H1 (cell line): ENCODE results near the gene ALK. TPM values are rescaled to one million over a fixed set of nuclear protein-coding genes. Genes with fewer than 3 reads are reported as not detected.

Experiments used
- CTCF ChIA-PET: fragments of 300-600 bp; sonication (Branson Sonifier 250); formaldehyde crosslinking; loops from one replicate; lab custom pipeline; 2021; ENCODE audit not compliant: partially characterized antibody; lab: Charles Lee
- POLR2A ChIA-PET: fragments of 300-600 bp; sonication (Branson Sonifier 250); formaldehyde crosslinking; loops from one replicate; lab custom pipeline; 2021; ENCODE audit warnings: inconsistent platforms; ENCODE audit not compliant: partially characterized antibody; lab: Charles Lee
- DNase-seq, 2 experiments: peaks; one replicate each; pipeline versions ENCODE4 v3.0.0 to v3.0.0-alpha.2; 2010 to 2022; ENCODE audit warnings: low spot score in 2 of 2, low read depth in 1 of 2, mixed read lengths in 1 of 2
- FAIRE-seq: peaks from 2 replicates; lab custom pipeline; 2011; peaks lifted over from hg19 to GRCh38; lab: Jason Lieb, UNC
- H2AFZ ChIP-seq: 2 replicates; pipeline ENCODE4 v1.8.1; 2012; ENCODE audit warnings: low read length, inconsistent platforms
- H2AK5ac ChIP-seq: 2 replicates; pipeline ENCODE4 v1.6.1; 2013; ENCODE audit warnings: low read depth, low read length
- H2BK120ac ChIP-seq: replicated peaks from 2 replicates; pipeline ENCODE3; 2013; ENCODE audit warnings: low read depth, low read length, inconsistent platforms
- H2BK12ac ChIP-seq: 2 replicates; pipeline ENCODE4 v1.6.1; 2013; ENCODE audit warnings: low read depth, low read length
- H2BK15ac ChIP-seq: 2 replicates; pipeline ENCODE4 v1.6.1; 2013; ENCODE audit warnings: low read length
- H2BK20ac ChIP-seq: 2 replicates; pipeline ENCODE4 v1.6.1; 2013; ENCODE audit warnings: low read length
- H2BK5ac ChIP-seq: 2 replicates; pipeline ENCODE4 v1.6.1; 2013; ENCODE audit warnings: low read depth, low read length
- H3K14ac ChIP-seq: 2 replicates; pipeline ENCODE4 v1.6.1; 2013; ENCODE audit warnings: inconsistent platforms; ENCODE audit not compliant: insufficient read length
- H3K18ac ChIP-seq: 2 replicates; pipeline ENCODE4 v1.6.1; 2013; ENCODE audit warnings: low read length; ENCODE audit errors: extremely low read depth
- H3K23ac ChIP-seq: 2 replicates; pipeline ENCODE4 v1.6.1; 2013; ENCODE audit warnings: inconsistent platforms; ENCODE audit not compliant: insufficient read length
- H3K23me2 ChIP-seq: 2 replicates; pipeline ENCODE4 v1.6.1; 2013; ENCODE audit warnings: low read depth, low read length
- H3K27ac ChIP-seq: 2 replicates; pipeline ENCODE4 v1.6.1; 2011; ENCODE audit warnings: low read depth, low read length, inconsistent platforms
- H3K27me3 ChIP-seq, 4 experiments: replicated peaks in 1 of 4; 1 replicate in 1 of 4; 2 replicates in 3 of 4; pipeline versions ENCODE4 v1.6.1 to v1.8.1; 2011 to 2013; ENCODE audit warnings: low read length in 3 of 4, mild to moderate bottlenecking in 3 of 4, inconsistent platforms in 2 of 4, mixed read lengths in 2 of 4, moderate library complexity in 1 of 4; ENCODE audit not compliant: control insufficient read depth in 3 of 4, insufficient read depth in 3 of 4; ENCODE audit errors: extremely low read depth in 1 of 4
- H3K36me3 ChIP-seq, 4 experiments: 2 replicates each; pipeline versions ENCODE4 v1.6.1 to v1.8.1; 2011 to 2013; ENCODE audit warnings: mild to moderate bottlenecking in 4 of 4, low read length in 3 of 4, moderate library complexity in 2 of 4, control low read depth in 1 of 4, inconsistent platforms in 1 of 4; ENCODE audit not compliant: insufficient read depth in 4 of 4, control insufficient read depth in 2 of 4
- H3K4ac ChIP-seq: replicated peaks from 2 replicates; pipeline ENCODE3; 2013; ENCODE audit warnings: low read length, low read depth, mixed read lengths, inconsistent platforms; ENCODE audit not compliant: insufficient read length
- H3K4me1 ChIP-seq, 4 experiments: replicated peaks in 1 of 4; 1 replicate in 1 of 4; 2 replicates in 3 of 4; pipeline versions ENCODE4 v1.6.1 to v1.8.1; 2011 to 2013; ENCODE audit warnings: low read length in 3 of 4, inconsistent platforms in 2 of 4, mixed read lengths in 1 of 4; ENCODE audit not compliant: insufficient read depth in 4 of 4, control insufficient read depth in 3 of 4
- H3K4me2 ChIP-seq, 2 experiments: 2 replicates each; pipeline versions ENCODE4 v1.6.1 to v1.8.1; 2011 to 2013; ENCODE audit warnings: low read depth in 2 of 2, low read length in 2 of 2, control low read depth in 1 of 2, inconsistent platforms in 1 of 2, mild to moderate bottlenecking in 1 of 2; ENCODE audit not compliant: insufficient read depth in 1 of 2
- H3K4me3 ChIP-seq, 4 experiments: fragments of 200-600, 300-600 bp in 1 of 4; sonication (generic), shearing (Covaris generic), sonication (Bioruptor Twin) in 1 of 4; 2 replicates each; pipeline versions ENCODE4 v1.5.1 to v1.8.1; 2011 to 2016; ENCODE audit warnings: low read length in 4 of 4, low read depth in 3 of 4, control low read depth in 2 of 4, inconsistent platforms in 2 of 4, mild to moderate bottlenecking in 2 of 4, mixed read lengths in 1 of 4, moderate library complexity in 1 of 4; ENCODE audit not compliant: insufficient read depth in 2 of 4; ENCODE audit errors: extremely low read depth in 1 of 4
- H3K56ac ChIP-seq: replicated peaks from 2 replicates; pipeline ENCODE3; 2013; ENCODE audit warnings: low read depth, mild to moderate bottlenecking, mixed read lengths, low read length, inconsistent platforms; ENCODE audit not compliant: insufficient read length
- H3K79me1 ChIP-seq: 2 replicates; pipeline ENCODE4 v1.6.1; 2013; ENCODE audit warnings: low read depth, low read length, control low read depth
- H3K79me2 ChIP-seq, 2 experiments: 2 replicates each; pipeline versions ENCODE4 v1.6.1 to v1.8.1; 2012 to 2013; ENCODE audit warnings: low read length in 2 of 2, mild to moderate bottlenecking in 2 of 2, inconsistent platforms in 1 of 2; ENCODE audit not compliant: insufficient read depth in 2 of 2, control insufficient read depth in 1 of 2
- H3K9ac ChIP-seq, 4 experiments: replicated peaks in 1 of 4; 1 replicate in 1 of 4; 2 replicates in 3 of 4; pipeline versions ENCODE4 v1.6.1 to v1.8.1; 2011 to 2013; ENCODE audit warnings: low read depth in 3 of 4, low read length in 3 of 4, control low read depth in 2 of 4, mild to moderate bottlenecking in 2 of 4, moderate library complexity in 2 of 4, inconsistent platforms in 1 of 4; ENCODE audit errors: extremely low read depth in 1 of 4
- H3K9me3 ChIP-seq, 2 experiments: 2 replicates each; pipeline versions ENCODE4 v1.6.1 to v1.8.1; 2012 to 2013; ENCODE audit warnings: mild to moderate bottlenecking in 2 of 2, moderate library complexity in 2 of 2, control low read depth in 1 of 2, inconsistent platforms in 1 of 2, low read depth in 1 of 2, low read length in 1 of 2, mixed read lengths in 1 of 2; ENCODE audit not compliant: insufficient read depth in 2 of 2
- H4K20me1 ChIP-seq, 2 experiments: replicated peaks in 1 of 2; 2 replicates each; pipeline versions ENCODE3 to v1.8.1; 2011 to 2013; ENCODE audit warnings: inconsistent platforms in 2 of 2, low read length in 2 of 2, mild to moderate bottlenecking in 1 of 2; ENCODE audit not compliant: insufficient read depth in 2 of 2, control insufficient read depth in 1 of 2
- H4K5ac ChIP-seq: 2 replicates; pipeline ENCODE4 v1.6.1; 2013; ENCODE audit warnings: low read length, low read depth, mixed read lengths, inconsistent platforms; ENCODE audit not compliant: insufficient read length
- H4K8ac ChIP-seq: 2 replicates; pipeline ENCODE4 v1.8.0; 2013; ENCODE audit warnings: mild to moderate bottlenecking, moderate library complexity, low read length, inconsistent platforms; ENCODE audit not compliant: insufficient read depth; ENCODE audit errors: extremely low read depth
- H4K91ac ChIP-seq: replicated peaks from 2 replicates; pipeline ENCODE3; 2013; ENCODE audit warnings: low read length, mixed read lengths, inconsistent platforms; ENCODE audit not compliant: insufficient read length
- CTBP2 ChIP-seq: IDR thresholded peaks from 2 replicates; pipeline ENCODE4 v1.7.0; 2011; ENCODE audit warnings: borderline replicate concordance, mild to moderate bottlenecking, moderate library complexity, mixed read lengths, low read length; ENCODE audit not compliant: insufficient read depth, insufficient read length
- EP300 ChIP-seq, 2 experiments: IDR thresholded peaks; 1 replicate in 1 of 2; 2 replicates in 1 of 2; pipeline ENCODE4 v1.6.1; 2011 to 2012; ENCODE audit warnings: low read depth in 2 of 2, low read length in 2 of 2, mild to moderate bottlenecking in 2 of 2, borderline replicate concordance in 1 of 2, inconsistent platforms in 1 of 2, moderate library complexity in 1 of 2
- GABPA ChIP-seq: IDR thresholded peaks from 2 replicates; pipeline ENCODE4 v1.6.1; 2011; ENCODE audit warnings: mild to moderate bottlenecking, low read length, moderate library complexity, borderline replicate concordance; ENCODE audit not compliant: insufficient read depth
- JUN ChIP-seq: IDR thresholded peaks from 2 replicates; pipeline ENCODE4 v1.6.1; 2011; ENCODE audit warnings: low read depth, mild to moderate bottlenecking, improper control_type of control experiment, low read length
- MAFK ChIP-seq: IDR thresholded peaks from 2 replicates; pipeline ENCODE4 v1.6.1; 2012; ENCODE audit warnings: low read depth, mild to moderate bottlenecking, improper control_type of control experiment, low read length
- POLR2A ChIP-seq, 2 experiments: IDR thresholded peaks; 1 replicate in 1 of 2; 2 replicates in 1 of 2; pipeline ENCODE4 v1.6.1; 2011; ENCODE audit warnings: low read depth in 2 of 2, low read length in 2 of 2, mild to moderate bottlenecking in 2 of 2; ENCODE audit errors: control extremely low read depth in 1 of 2
- RNF2 ChIP-seq: fragments of 200-900, 300-1000 bp; sonication (generic); IDR thresholded peaks from 2 replicates; pipeline ENCODE4 v1.7.1; 2016; ENCODE audit warnings: borderline replicate concordance, low read depth, mild to moderate bottlenecking, antibody characterized with exemption, low read length; ENCODE audit not compliant: poor library complexity, severe bottlenecking; ENCODE audit errors: missing control alignments
- SIN3A ChIP-seq, 2 experiments: IDR thresholded peaks in 1 of 2; conservative IDR thresholded peaks in 1 of 2; 2 replicates each; pipeline ENCODE4 v1.6.1; 2011 to 2012; ENCODE audit warnings: low read length in 2 of 2, improper control_type of control experiment in 1 of 2, low read depth in 1 of 2, mild to moderate bottlenecking in 1 of 2
- SRF ChIP-seq: IDR thresholded peaks from 2 replicates; pipeline ENCODE4 v1.6.1; 2011; ENCODE audit warnings: mild to moderate bottlenecking, low read depth, low read length, moderate library complexity
- SUZ12 ChIP-seq: fragments of 200-600 bp; sonication (generic); IDR thresholded peaks from 2 replicates; pipeline ENCODE4 v1.6.1; 2012; ENCODE audit warnings: mild to moderate bottlenecking, inconsistent platforms, low read length, moderate library complexity, mixed read lengths
- TBP ChIP-seq: IDR thresholded peaks from 2 replicates; pipeline ENCODE4 v1.6.1; 2011; ENCODE audit warnings: low read depth, low read length, improper control_type of control experiment
- YY1 ChIP-seq: IDR thresholded peaks from 2 replicates; pipeline ENCODE4 v1.6.1; 2011; ENCODE audit warnings: low read depth, mild to moderate bottlenecking, low read length
- WGBS, 2 experiments: shearing (Covaris generic) in 1 of 2; methylation state at CpG; one replicate each; pipeline versions ENCODE4 v1.1.6 to v1.1.7; 2013 to 2015; ENCODE audit warnings: low lambda C conversion rate in 2 of 2, mixed read lengths in 2 of 2, inconsistent platforms in 1 of 2, low coverage in 1 of 2, missing lambda C conversion rate in 1 of 2; ENCODE audit not compliant: insufficient replicate concordance in 2 of 2, insufficient coverage in 1 of 2, insufficient read length in 1 of 2; ENCODE audit errors: extremely low coverage in 1 of 2, missing lambda C conversion rate in 1 of 2; 5-methylcytosine and 5-hydroxymethylcytosine counted together
- polyA plus RNA-seq, 7 experiments: library from polyadenylated mRNA; depleted of rRNA in 3 of 7; stranded (reverse) in 5 of 7; unstranded in 2 of 7; fragments of >200 nt in 5 of 7; fragments of 200-250 nt in 2 of 7; gene quantifications; 1 replicate in 5 of 7; 2 replicates in 1 of 7; 4 replicates in 1 of 7; pipeline versions ENCODE4 v1.2.1 to v1.2.3, GENCODE V29; 2011 to 2013; ENCODE audit warnings: missing spikeins in 2 of 7, mixed read lengths in 2 of 7
- total RNA-seq: library from RNA; stranded (reverse); fragmentation: NEBNext Ultra II Directional; extraction: Animal tissue kit (Norgen Biotek cat#: 25700); gene quantifications from 2 replicates; pipeline ENCODE4 v1.2.1, GENCODE V29; 2021
- TF ChIP-seq, protein P1 (sequence below): IDR thresholded peaks from 2 replicates; pipeline ENCODE4 v1.6.1; 2011; ENCODE audit warnings: low read length, improper control_type of control experiment

The ALK gene
- total and polyA plus RNA-seq, 2 of the 8 experiments (the other 6 are each of a cell fraction or from before 2014, with no cell fraction given), result 0.02 to 0.09 TPM

DNA sequence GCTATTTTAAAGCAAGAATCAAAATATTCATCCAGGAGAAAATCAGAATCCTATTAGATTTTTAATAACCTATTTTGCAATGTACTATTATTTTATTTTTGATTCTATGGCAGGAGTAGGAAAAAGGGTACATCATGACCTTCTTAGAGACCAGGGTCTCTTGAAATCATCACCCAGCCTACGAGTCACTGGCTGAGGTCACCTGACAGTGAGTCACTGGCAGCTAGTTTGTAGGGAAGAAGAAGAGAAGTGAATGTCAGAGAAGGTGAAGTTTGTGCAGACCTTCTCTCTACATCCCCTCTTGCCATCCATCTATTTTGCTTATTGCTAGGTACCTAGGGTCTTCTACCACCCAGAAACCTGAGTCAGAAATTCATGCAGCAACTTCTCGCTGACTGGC is 144.2 kb downstream of the ALK start:
- Histone ChIP-seq H3K4me1 (no peaks in the 10 kb centered on the region), H3K23ac (no peak overlapping the region), H3K79me1 (no peaks in the 10 kb centered on the region), H4K8ac (no peak overlapping the region), H3K27me3 (no peaks in the 10 kb centered on the region), H2BK20ac (no peak overlapping the region), H2BK120ac (no peak overlapping the region), H4K5ac (no peak overlapping the region), H2BK5ac (no peak overlapping the region), H2AFZ (no peak overlapping the region), H3K9me3 (no peaks in the 10 kb centered on the region), H3K4ac (no peak overlapping the region), H3K4me3 (no peak overlapping the region), H3K14ac (no peak overlapping the region), H2BK15ac (no peak overlapping the region), H2AK5ac (no peak overlapping the region), H4K91ac (no peak overlapping the region), H3K36me3 (no peaks in the 10 kb centered on the region), H3K27ac (no peak overlapping the region), H3K18ac (no peak overlapping the region), H3K79me2 (no peaks in the 10 kb centered on the region), H3K4me2 (no peak overlapping the region), H3K9ac (no peak overlapping the region), H4K20me1 (no peaks in the 10 kb centered on the region), H3K23me2 (no peaks in the 10 kb centered on the region), H2BK12ac (no peak overlapping the region), H3K56ac (no peak overlapping the region)
- DNase-seq (no peak), FAIRE-seq (no peak)
- POLR2A ChIA-PET, result no interaction called here
- 82% methylated on average over 2 of the region's 2 CpGs; no CpG with 5 or more reads in 1 of the 2 experiments for WGBS, 2 experiments
- CTCF ChIA-PET, result interaction anchor here (0.8 kb wide), 1 partner anchor 469 kb away, joined by 3 read pairs; no protein-coding TSS in a partner anchor
- no peak for TF ChIP-seq YY1
- TF ChIP-seq JUN, result no peak
- TF ChIP-seq SIN3A (conservative IDR thresholded peaks at IDR 0.05 in 1 of 2, IDR thresholded peaks at IDR 0.05 in 1 of 2; ENCODE audit: low read depth in 1 of 2, low read length in 2 of 2), result no peak
- no peak for TF ChIP-seq EP300 (IDR thresholded peaks at IDR 0.05; ENCODE audit: borderline replicate concordance in 1 of 2, low read depth in 2 of 2, low read length in 2 of 2)
- TF ChIP-seq TBP, result no peak
- TF ChIP-seq POLR2A (IDR thresholded peaks at IDR 0.05; ENCODE audit: control extremely low read depth in 1 of 2, low read depth in 2 of 2, low read length in 2 of 2), result no peak
- TF ChIP-seq, protein P1, sequence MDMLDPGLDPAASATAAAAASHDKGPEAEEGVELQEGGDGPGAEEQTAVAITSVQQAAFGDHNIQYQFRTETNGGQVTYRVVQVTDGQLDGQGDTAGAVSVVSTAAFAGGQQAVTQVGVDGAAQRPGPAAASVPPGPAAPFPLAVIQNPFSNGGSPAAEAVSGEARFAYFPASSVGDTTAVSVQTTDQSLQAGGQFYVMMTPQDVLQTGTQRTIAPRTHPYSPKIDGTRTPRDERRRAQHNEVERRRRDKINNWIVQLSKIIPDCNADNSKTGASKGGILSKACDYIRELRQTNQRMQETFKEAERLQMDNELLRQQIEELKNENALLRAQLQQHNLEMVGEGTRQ, result no peak
- no peak for TF ChIP-seq CTBP2
- no peak for TF ChIP-seq MAFK
- no peak for TF ChIP-seq GABPA
- TF ChIP-seq SRF, result no peak
- TF ChIP-seq RNF2, result no peak
- no peak for TF ChIP-seq SUZ12
